Adrenal gland (tissue), 5 donors: Measurements from ENCODE around the gene DNAH17.

Source experiments
- CTCF ChIP-seq, 6 experiments: fragments of 450-650 bp in 4 of 6; fragments of 200-600 bp in 2 of 6; sonication (generic) in 1 of 6; IDR thresholded peaks; 1 replicate in 5 of 6; 2 replicates in 1 of 6; pipeline versions ENCODE4 v1.5.1 to v1.8.0; 2016 to 2021; ENCODE audit warnings: antibody characterized with exemption in 6 of 6, mild to moderate bottlenecking in 2 of 6, moderate library complexity in 1 of 6
- POLR2A ChIP-seq, 2 donors: fragments of 450-650 bp; IDR thresholded peaks; one replicate each; pipeline ENCODE4 v1.6.1; 2017; ENCODE audit warnings: antibody characterized with exemption in 2 of 2, mild to moderate bottlenecking in 2 of 2, moderate library complexity in 1 of 2
- donor health status: DM: no; HTN: no; CAD: no.

GRCh38 chr17:78446833-78447232 lies 130.4 kb downstream of the DNAH17 start:
- TF ChIP-seq CTCF (IDR thresholded peaks at IDR 0.05) (no peak), POLR2A (IDR thresholded peaks at IDR 0.05) (no peak)
